A549 (cell line): ENCODE data around the gene GOSR2. TPM values are rescaled to one million over a fixed set of nuclear protein-coding genes. Genes with fewer than 3 reads are reported as not detected.

Experiments
- ATAC-seq, 2 experiments: fragments of 200-7000 bp in 1 of 2; fragments of >200 bp in 1 of 2; cut with Nextera tagmentation in 1 of 2; cut with Tn5 transposase in 1 of 2; 3 replicates each; pipeline versions ENCODE4 v1.8.0 to v1.9.1; 2018 to 2020; ENCODE audit warnings: mild to moderate bottlenecking in 1 of 2, moderate library complexity in 1 of 2
- CTCF ChIA-PET: fragments of 300-600 bp; sonication (Branson Sonifier 250); formaldehyde crosslinking; extraction: SDS; loops from one replicate; lab custom pipeline; 2021; ENCODE audit warnings: antibody characterized with exemption, inconsistent platforms; lab: Yijun Ruan, JAX
- POLR2A ChIA-PET: fragments of 350-600 bp; formaldehyde crosslinking; extraction: SDS; loops from one replicate; lab custom pipeline; 2021; ENCODE audit warnings: antibody characterized with exemption, inconsistent platforms; lab: Yijun Ruan, JAX
- DNase-seq, 2 experiments: peaks; one replicate each; pipeline versions ENCODE4 v3.0.0 to v3.0.0-alpha.2; 2011 to 2016; ENCODE audit warnings: low read depth in 1 of 2, low spot score in 1 of 2
- FAIRE-seq: peaks from 2 replicates; lab custom pipeline; 2011; peaks lifted over from hg19 to GRCh38; lab: Jason Lieb, UNC
- H3K27ac ChIP-seq, 2 experiments: fragments of >200 bp; sonication (Bioruptor Twin); formaldehyde crosslinking; 3 replicates each; pipeline ENCODE4 v1.5.1; 2016 to 2017
- H3K4me1 ChIP-seq: fragments of >200 bp; sonication (Bioruptor Twin); formaldehyde crosslinking; 3 replicates; pipeline ENCODE4 v1.6.1; 2016
- H3K4me2 ChIP-seq: fragments of >200 bp; sonication (Bioruptor Twin); formaldehyde crosslinking; 3 replicates; pipeline ENCODE4 v1.6.1; 2016
- H3K4me3 ChIP-seq: fragments of >200 bp; sonication (Bioruptor Twin); formaldehyde crosslinking; 3 replicates; pipeline ENCODE4 v1.5.1; 2016
- H3K9me3 ChIP-seq: fragments of >200 bp; sonication (Bioruptor Twin); formaldehyde crosslinking; 3 replicates; pipeline ENCODE4 v1.6.1; 2016
- CBX8 ChIP-seq: fragments of 200-600 bp; sonication (generic); IDR thresholded peaks from 2 replicates; pipeline ENCODE4 v1.6.1; 2016
- ELK1 ChIP-seq: fragments of 150-350 bp; IDR thresholded peaks from 2 replicates; pipeline ENCODE4 v1.6.1; 2014; ENCODE audit warnings: low read depth, mild to moderate bottlenecking, low read length
- EP300 ChIP-seq, 2 experiments: fragments of >200 bp; sonication (Bioruptor Twin); formaldehyde crosslinking; IDR thresholded peaks; 2 replicates in 1 of 2; 3 replicates in 1 of 2; pipeline ENCODE4 v1.6.1; 2016 to 2017
- FOSL2 ChIP-seq, 2 experiments: fragments of 450-650 bp in 1 of 2; fragments of >200 bp in 1 of 2; sonication (Bioruptor Twin) in 1 of 2; formaldehyde crosslinking; IDR thresholded peaks; 2 replicates each; pipeline versions ENCODE4 v1.5.0 to v1.6.1; 2016 to 2020; ENCODE audit warnings: mild to moderate bottlenecking in 1 of 2, moderate library complexity in 1 of 2
- FOXS1 ChIP-seq: fragments of 250-450 bp; sonication (Bioruptor Pico); IDR thresholded peaks from 2 replicates; pipeline ENCODE4 v1.5.0; 2020; ENCODE audit warnings: mild to moderate bottlenecking, moderate library complexity
- HOXB5 ChIP-seq: fragments of 250-450 bp; sonication (Bioruptor Pico); IDR thresholded peaks from 2 replicates; pipeline ENCODE4 v1.5.0; 2020; ENCODE audit warnings: mild to moderate bottlenecking, moderate library complexity
- JUNB ChIP-seq: fragments of >200 bp; sonication (Bioruptor Twin); formaldehyde crosslinking; IDR thresholded peaks from 2 replicates; pipeline ENCODE4 v1.6.1; 2016
- MAFK ChIP-seq: fragments of 450-650 bp; IDR thresholded peaks from 2 replicates; pipeline ENCODE4 v1.6.1; 2014; ENCODE audit not compliant: partially characterized antibody
- MYC ChIP-seq: IDR thresholded peaks from 2 replicates; pipeline ENCODE4 v1.6.1; 2012; ENCODE audit warnings: mild to moderate bottlenecking, inconsistent platforms, low read length, improper control_type of control experiment, borderline replicate concordance
- NFE2L2 ChIP-seq: fragments of 150-350 bp; conservative IDR thresholded peaks from 2 replicates; pipeline ENCODE4 v1.6.1; 2014; ENCODE audit warnings: low read length
- PHF8 ChIP-seq: fragments of 200-600 bp; sonication (generic); IDR thresholded peaks from 2 replicates; pipeline ENCODE4 v1.6.1; 2016; ENCODE audit warnings: low read depth, mild to moderate bottlenecking, antibody characterized with exemption, moderate library complexity, borderline replicate concordance
- RCOR1 ChIP-seq: fragments of 150-350 bp; IDR thresholded peaks from 2 replicates; pipeline ENCODE4 v1.6.1; 2014; ENCODE audit warnings: antibody characterized with exemption, low read length, low read depth
- TFCP2L1 ChIP-seq: fragments of 250-450 bp; sonication (Bioruptor Pico); IDR thresholded peaks from 2 replicates; pipeline ENCODE4 v1.5.0; 2021; ENCODE audit warnings: mild to moderate bottlenecking
- USF2 ChIP-seq: fragments of 450-650 bp; IDR thresholded peaks from 2 replicates; pipeline ENCODE4 v1.6.1; 2014; ENCODE audit warnings: antibody characterized with exemption
- ZC3H11A ChIP-seq: fragments of 450-650 bp; IDR thresholded peaks from 2 replicates; pipeline ENCODE4 v1.6.1; 2014; ENCODE audit warnings: antibody characterized with exemption, mild to moderate bottlenecking
- ZFP36 ChIP-seq: fragments of 450-650 bp; IDR thresholded peaks from 2 replicates; pipeline ENCODE4 v1.6.1; 2014; ENCODE audit warnings: borderline replicate concordance; ENCODE audit not compliant: partially characterized antibody
- ZSCAN20 ChIP-seq: fragments of 250-450 bp; sonication (Bioruptor Pico); IDR thresholded peaks from 2 replicates; pipeline ENCODE4 v1.8.0; 2022; ENCODE audit warnings: mild to moderate bottlenecking, moderate library complexity
- WGBS: methylation state at CpG from one replicate; pipeline ENCODE4 v1.1.6; 2017; ENCODE audit errors: missing lambda C conversion rate; 5-methylcytosine and 5-hydroxymethylcytosine counted together
- polyA plus RNA-seq, 4 experiments: library from polyadenylated mRNA; depleted of rRNA in 3 of 4; stranded (reverse); fragments of >200 nt; fragmentation: RNase III in 1 of 4; extraction: RNeasy Plus Mini Kit Qiagen cat#74134 plus additional on column Dnase treatment in 1 of 4; gene quantifications; 2 replicates in 3 of 4; 3 replicates in 1 of 4; pipeline ENCODE4 v1.2.3, GENCODE V29; 2011 to 2017
- TF ChIP-seq, protein P1 (sequence below): IDR thresholded peaks from 2 replicates; pipeline ENCODE4 v1.6.1; 2012; ENCODE audit warnings: low read depth, borderline replicate concordance
- TF ChIP-seq, protein P2 (sequence below): IDR thresholded peaks from 2 replicates; pipeline ENCODE4 v1.6.1; 2012

GOSR2 gene
- polyA plus RNA-seq, 2 of the 4 experiments (the other 2 are of a cell fraction): 36.9 to 68.3 TPM

GRCh38 chr17:46968896-46969295, 45.9 kb downstream of the GOSR2 start:
- Histone ChIP-seq H3K4me3 (no peak overlapping the region), H3K27ac (no peak overlapping the region), H3K4me1 (no peaks in the 10 kb centered on the region), H3K9me3 (no peaks in the 10 kb centered on the region), H3K4me2 (no peak overlapping the region)
- ChIA-PET POLR2A (interaction anchor here (0.5 kb wide), 1 partner anchor 14 kb away, joined by 4 read pairs; no protein-coding TSS in a partner anchor), CTCF (interaction anchor here (0.7 to 32.4 kb wide), 7 partner anchors 11 to 133 kb away, joined by 3 to 460 read pairs (median 4); partner anchors contain the start of gene RPRML)
- no peak for FAIRE-seq
- 90% methylated on average over 8 of the region's 8 CpGs for WGBS
- no peak for DNase-seq
- TF ChIP-seq, protein P1, sequence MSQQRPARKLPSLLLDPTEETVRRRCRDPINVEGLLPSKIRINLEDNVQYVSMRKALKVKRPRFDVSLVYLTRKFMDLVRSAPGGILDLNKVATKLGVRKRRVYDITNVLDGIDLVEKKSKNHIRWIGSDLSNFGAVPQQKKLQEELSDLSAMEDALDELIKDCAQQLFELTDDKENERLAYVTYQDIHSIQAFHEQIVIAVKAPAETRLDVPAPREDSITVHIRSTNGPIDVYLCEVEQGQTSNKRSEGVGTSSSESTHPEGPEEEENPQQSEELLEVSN: no peak
- ATAC-seq: no peak

GRCh38 chr17:46971647-46972300, 48.8 kb downstream of the GOSR2 start:
- CTCF ChIA-PET: interaction anchor here (2.3 to 32.4 kb wide), 2 partner anchors 20 to 29 kb away, joined by 9 to 460 read pairs; no protein-coding TSS in a partner anchor
- no peak overlapping the region for H3K4me2 ChIP-seq
- WGBS: 69% methylated on average over 10 of the region's 10 CpGs
- ATAC-seq (no peak), DNase-seq (no peak), FAIRE-seq (no peak)
- no peak overlapping the region for H3K27ac ChIP-seq
- TF ChIP-seq CBX8: no peak
- no peak for TF ChIP-seq ELK1
- TF ChIP-seq JUNB: no peak
- TF ChIP-seq, protein P2, sequence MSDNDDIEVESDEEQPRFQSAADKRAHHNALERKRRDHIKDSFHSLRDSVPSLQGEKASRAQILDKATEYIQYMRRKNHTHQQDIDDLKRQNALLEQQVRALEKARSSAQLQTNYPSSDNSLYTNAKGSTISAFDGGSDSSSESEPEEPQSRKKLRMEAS: no peak
- TF ChIP-seq FOXS1 (CRISPR knock-in tag): no peak
- no peak for TF ChIP-seq ZFP36
- POLR2A ChIA-PET: no interaction called here
- H3K4me3 ChIP-seq: no peak overlapping the region
- H3K9me3 ChIP-seq: no peaks in the 10 kb centered on the region
- H3K4me1 ChIP-seq: no peaks in the 10 kb centered on the region

DNA sequence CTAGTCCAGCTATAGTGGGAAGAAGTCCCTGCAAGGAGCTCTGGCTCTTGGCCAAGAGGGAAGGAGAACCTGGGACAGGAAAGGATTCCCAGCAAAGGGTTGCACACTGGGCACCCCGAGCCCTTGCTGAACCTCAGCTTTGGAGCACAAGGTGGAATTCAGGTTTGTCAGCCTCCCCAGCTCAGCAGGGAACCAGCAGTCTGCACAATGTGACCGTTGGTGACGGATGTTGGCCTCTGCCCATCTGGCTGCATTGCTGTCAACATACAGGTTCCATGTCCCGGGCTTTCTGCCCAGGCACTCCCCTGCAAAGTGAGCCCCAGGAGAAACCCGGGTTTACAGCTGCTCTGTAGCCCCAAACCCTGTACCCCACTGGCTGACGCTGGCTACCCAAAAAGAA, 49.4 kb downstream of the GOSR2 start:
- ChIA-PET POLR2A (no interaction called here), CTCF (interaction anchor here (2.3 to 32.4 kb wide), 2 partner anchors 21 to 29 kb away, joined by 9 to 460 read pairs; no protein-coding TSS in a partner anchor)
- TF ChIP-seq USF2: no peak
- no peak for TF ChIP-seq HOXB5
- no peak for TF ChIP-seq ZSCAN20 (CRISPR knock-in tag)
- TF ChIP-seq FOSL2 (IDR thresholded peaks at IDR 0.05): no peak
- no peak for TF ChIP-seq FOSL2 (CRISPR knock-in tag; IDR thresholded peaks at IDR 0.05)
- no peak for TF ChIP-seq ZFP36
- no peak for TF ChIP-seq EP300 (IDR thresholded peaks at IDR 0.05)
- no peak for TF ChIP-seq ZC3H11A
- TF ChIP-seq PHF8: no peak
- TF ChIP-seq TFCP2L1 (CRISPR knock-in tag): no peak
- TF ChIP-seq NFE2L2: no peak
- no peak for TF ChIP-seq MYC
- no peak for TF ChIP-seq MAFK
- TF ChIP-seq RCOR1: no peak
- no peak overlapping the region for H3K4me3 ChIP-seq
- 57% methylated on average over 6 of the region's 6 CpGs for WGBS
- no peak overlapping the region for H3K4me2 ChIP-seq
- DNase-seq: no peak
- 0 out of 3 replicates have a peak, but pooled peaks cover 2% of the 10 kb centered on the region for H3K4me1 ChIP-seq
- no peak for ATAC-seq
- H3K27ac ChIP-seq: no peak overlapping the region
- H3K9me3 ChIP-seq: no peaks in the 10 kb centered on the region
- FAIRE-seq: no peak
